HG02885 (cell line): ENCODE measurements around the gene SPARCL1.
"Not testable (repeated sequence)": the region's sequence is repeated elsewhere in the genome, so short reads cannot be mapped to it uniquely, and the experiment has no call there.

Source experiments
- ATAC-seq: cut with Tn5 transposase; IDR thresholded peaks from one replicate; pipeline ENCODE4 v1.9.1; 2021; ENCODE audit warnings: mild to moderate bottlenecking; ENCODE audit not compliant: unreplicated experiment, poor library complexity

The SPARCL1 gene

GRCh38 chr4:87462102-87462501 lies 67.1 kb downstream of the SPARCL1 start:
- no peak for ATAC-seq

GRCh38 chr4:87461281-87461700 lies 67.9 kb downstream of the SPARCL1 start:
- no peak for ATAC-seq

- ATAC-seq: no peak
These were observed 70.3 kb downstream of the SPARCL1 start for GRCh38 chr4:87458913-87459312.

GRCh38 chr4:87451537-87451936 lies 77.6 kb downstream of the SPARCL1 start:
- no peak for ATAC-seq

GRCh38 chr4:87446375-87446774 lies 82.8 kb downstream of the SPARCL1 start:
- not testable (repeated sequence) for ATAC-seq

- no peak for ATAC-seq
These were observed 83.2 kb downstream of the SPARCL1 start for GRCh38 chr4:87445964-87446363.

- no peak for ATAC-seq
These were observed 84.4 kb downstream of the SPARCL1 start for GRCh38 chr4:87444741-87445140.

GRCh38 chr4:87442889-87443288 lies 86.3 kb downstream of the SPARCL1 start:
- no peak for ATAC-seq

- ATAC-seq: no peak
These were observed 95.8 kb downstream of the SPARCL1 start for GRCh38 chr4:87433342-87433741.

- ATAC-seq: no peak
These were observed 99.1 kb downstream of the SPARCL1 start for GRCh38 chr4:87430038-87430437.

GRCh38 chr4:87428979-87429378 lies 100.2 kb downstream of the SPARCL1 start:
- ATAC-seq: no peak

- ATAC-seq: no peak
These were observed 101.7 kb downstream of the SPARCL1 start for GRCh38 chr4:87427518-87427868.

GRCh38 chr4:87426865-87427517 lies 102.2 kb downstream of the SPARCL1 start:
- no peak for ATAC-seq

- ATAC-seq: no peak
These were observed 103.5 kb downstream of the SPARCL1 start for GRCh38 chr4:87425711-87426110.

- not testable (repeated sequence) for ATAC-seq
These were observed 105.1 kb downstream of the SPARCL1 start for GRCh38 chr4:87424099-87424543.
